Duodenal mucosa (tissue), 2 donors: ENCODE results near the gene TBX19.
A peak's percentile ranks its signal among the peaks of the same experiment; 100 is the strongest.

Experiments used
- H3K27ac ChIP-seq: one replicate; pipeline ENCODE4 v1.7.0; 2013; ENCODE audit warnings: low read depth, low read length
- H3K27me3 ChIP-seq, 2 donors: one replicate each; pipeline ENCODE4 v1.7.0; 2013; ENCODE audit warnings: low read length in 2 of 2, control low read depth in 1 of 2; ENCODE audit not compliant: insufficient read depth in 2 of 2, control insufficient read depth in 1 of 2
- H3K36me3 ChIP-seq, 2 donors: one replicate each; pipeline ENCODE4 v1.7.0; 2013; ENCODE audit warnings: low read length in 2 of 2, control low read depth in 1 of 2; ENCODE audit not compliant: insufficient read depth in 2 of 2, control insufficient read depth in 1 of 2
- H3K4me1 ChIP-seq, 2 donors: one replicate each; pipeline ENCODE4 v1.7.0; 2013; ENCODE audit warnings: low read length in 2 of 2, control low read depth in 1 of 2; ENCODE audit not compliant: insufficient read depth in 2 of 2, control insufficient read depth in 1 of 2
- H3K4me3 ChIP-seq, 2 donors: one replicate each; pipeline ENCODE4 v1.7.0; 2013; ENCODE audit warnings: low read length in 2 of 2, low read depth in 1 of 2
- H3K9ac ChIP-seq, 2 donors: one replicate each; pipeline ENCODE4 v1.7.0; 2013; ENCODE audit warnings: low read length in 2 of 2, low read depth in 1 of 2
- H3K9me3 ChIP-seq, 2 donors: one replicate each; pipeline ENCODE4 v1.7.0; 2013; ENCODE audit warnings: low read length in 2 of 2, control low read depth in 1 of 2; ENCODE audit not compliant: control insufficient read depth in 1 of 2

Gene TBX19

GRCh38 chr1:168280296-168280927 is at the start of gene TBX19:
Gene TBX19 (plus strand): TSS chr1:168280877. CDS start chr1:168281091, 214 bp downstream.
- no peaks in the 10 kb centered on the region for H3K9me3 ChIP-seq
- H3K4me1 ChIP-seq: no peaks in the 10 kb centered on the region
- no peak within 1 kb of the TSS for H3K4me3 ChIP-seq
- no peak within 1 kb of the TSS for H3K27ac ChIP-seq
- no peaks in the 10 kb centered on the region for H3K36me3 ChIP-seq
- no peak within 1 kb of the TSS for H3K9ac ChIP-seq
- no peaks in the 10 kb centered on the region for H3K27me3 ChIP-seq

GRCh38 chr1:168234846-168235547 is 45.7 kb upstream of the TBX19 start:
- Histone ChIP-seq H3K36me3 (peaks cover 21 to 59% of the 10 kb centered on the region in 2 donors), H3K9me3 (no peaks in the 10 kb centered on the region), H3K9ac (no peak overlapping the region), H3K27ac (no peak overlapping the region), H3K4me3 (no peak overlapping the region), H3K27me3 (no peaks in the 10 kb centered on the region), H3K4me1 (peaks cover 13 to 15% of the 10 kb centered on the region in 2 donors)

- peaks cover 21 to 59% of the 10 kb centered on the region in 2 donors for H3K36me3 ChIP-seq
- no peak overlapping the region for H3K27ac ChIP-seq
- peaks cover 8 to 15% of the 10 kb centered on the region in 2 donors for H3K4me1 ChIP-seq
- H3K4me3 ChIP-seq: no peak overlapping the region
- no peaks in the 10 kb centered on the region for H3K27me3 ChIP-seq
- H3K9ac ChIP-seq: no peak overlapping the region
- H3K9me3 ChIP-seq: no peaks in the 10 kb centered on the region
These were observed 45.2 kb upstream of the TBX19 start for GRCh38 chr1:168235548-168235885.

- Histone ChIP-seq H3K9me3 (no peaks in the 10 kb centered on the region), H3K36me3 (peaks cover 21 to 58% of the 10 kb centered on the region in 2 donors), H3K27ac (no peak overlapping the region), H3K27me3 (no peaks in the 10 kb centered on the region), H3K4me3 (no peak overlapping the region), H3K9ac (no peak overlapping the region), H3K4me1 (peaks cover 8 to 15% of the 10 kb centered on the region in 2 donors)
These were observed 44.7 kb upstream of the TBX19 start for GRCh38 chr1:168235937-168236336.

GRCh38 chr1:168236836-168237611 is 43.7 kb upstream of the TBX19 start:
- Histone ChIP-seq H3K36me3 (peaks cover 22 to 55% of the 10 kb centered on the region in 2 donors), H3K27me3 (no peaks in the 10 kb centered on the region), H3K9me3 (no peaks in the 10 kb centered on the region), H3K27ac (no peak overlapping the region), H3K9ac (no peak overlapping the region), H3K4me1 (peaks cover 8 to 15% of the 10 kb centered on the region in 2 donors), H3K4me3 (no peak overlapping the region)

GRCh38 chr1:168243198-168243597 is 37.5 kb upstream of the TBX19 start:
- Histone ChIP-seq H3K36me3 (peaks cover 17 to 56% of the 10 kb centered on the region in 2 donors), H3K9ac (no peak overlapping the region), H3K9me3 (no peaks in the 10 kb centered on the region), H3K27me3 (no peaks in the 10 kb centered on the region), H3K27ac (peak overlapping the region; percentile 22), H3K4me3 (no peak overlapping the region), H3K4me1 (peaks cover 11% of the 10 kb centered on the region in 2 donors)

GRCh38 chr1:168243636-168244212 is 37.0 kb upstream of the TBX19 start:
- peaks cover 17 to 55% of the 10 kb centered on the region in 2 donors for H3K36me3 ChIP-seq
- H3K27me3 ChIP-seq: no peaks in the 10 kb centered on the region
- H3K9me3 ChIP-seq: no peaks in the 10 kb centered on the region
- H3K4me3 ChIP-seq: no peak overlapping the region
- no peak overlapping the region for H3K9ac ChIP-seq
- H3K4me1 ChIP-seq: peaks cover 11% of the 10 kb centered on the region in 2 donors
- peak overlapping the region; percentile 22 for H3K27ac ChIP-seq

- Histone ChIP-seq H3K4me3 (no peak overlapping the region), H3K4me1 (peaks cover 11% of the 10 kb centered on the region in 2 donors), H3K36me3 (peaks cover 23 to 52% of the 10 kb centered on the region in 2 donors), H3K27me3 (no peaks in the 10 kb centered on the region), H3K27ac (no peak overlapping the region), H3K9me3 (no peaks in the 10 kb centered on the region), H3K9ac (no peak overlapping the region)
These were observed 35.6 kb upstream of the TBX19 start for GRCh38 chr1:168245042-168245441.

- no peak overlapping the region for H3K9ac ChIP-seq
- peaks cover 28 to 59% of the 10 kb centered on the region in 2 donors for H3K36me3 ChIP-seq
- H3K27ac ChIP-seq: no peak overlapping the region
- peaks cover 11% of the 10 kb centered on the region in 2 donors for H3K4me1 ChIP-seq
- H3K27me3 ChIP-seq: no peaks in the 10 kb centered on the region
- no peak overlapping the region for H3K4me3 ChIP-seq
- H3K9me3 ChIP-seq: no peaks in the 10 kb centered on the region
These were observed 34.2 kb upstream of the TBX19 start for GRCh38 chr1:168246506-168246905.
